T follicular helper cell (primary cell): ENCODE results near the gene LIPC.

ENCODE experiments used
- DNase-seq: peaks from one replicate; pipeline ENCODE4 v3.0.0-alpha.2; 2020; ENCODE audit warnings: low read depth

Gene LIPC

GRCh38 chr15:58538225-58538727 is 106.5 kb downstream of the LIPC start:
- DNase-seq: no peak

- no peak for DNase-seq
Measured at GRCh38 chr15:58538901-58539300, 107.1 kb downstream of the LIPC start.

GRCh38 chr15:58539548-58539947 is 107.8 kb downstream of the LIPC start:
- no peak for DNase-seq

DNA sequence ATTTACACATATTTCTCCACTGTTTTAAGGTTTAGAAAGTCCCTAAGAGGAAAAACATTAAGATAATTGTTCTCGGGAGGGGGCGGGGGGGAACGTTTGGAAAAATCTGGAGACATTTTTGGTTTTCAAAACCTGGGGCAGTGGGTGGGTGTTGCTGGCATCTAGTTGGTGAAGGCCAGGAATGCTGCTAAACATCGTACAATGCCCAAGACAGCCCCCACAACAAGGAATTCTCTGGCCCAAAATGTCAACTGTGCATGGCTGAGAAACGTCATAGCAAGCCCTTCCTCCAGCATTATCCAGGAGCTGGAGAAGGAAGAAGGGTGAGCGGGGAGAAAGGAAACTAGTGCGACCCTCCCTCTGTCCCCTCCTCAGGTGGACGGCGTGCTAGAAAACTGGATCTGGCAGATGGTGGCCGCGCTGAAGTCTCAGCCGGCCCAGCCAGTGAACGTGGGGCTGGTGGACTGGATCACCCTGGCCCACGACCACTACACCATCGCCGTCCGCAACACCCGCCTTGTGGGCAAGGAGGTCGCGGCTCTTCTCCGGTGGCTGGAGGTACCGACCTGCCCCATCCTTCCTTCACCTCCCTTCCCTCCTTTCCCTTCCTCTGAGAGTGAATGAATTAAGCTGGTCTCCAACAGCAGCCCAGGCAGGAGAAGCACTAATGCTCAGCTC is 109.8 kb downstream of the LIPC start:
- no peak for DNase-seq

GRCh38 chr15:58543664-58544335 is 112.0 kb downstream of the LIPC start:
- DNase-seq: no peak

DNA sequence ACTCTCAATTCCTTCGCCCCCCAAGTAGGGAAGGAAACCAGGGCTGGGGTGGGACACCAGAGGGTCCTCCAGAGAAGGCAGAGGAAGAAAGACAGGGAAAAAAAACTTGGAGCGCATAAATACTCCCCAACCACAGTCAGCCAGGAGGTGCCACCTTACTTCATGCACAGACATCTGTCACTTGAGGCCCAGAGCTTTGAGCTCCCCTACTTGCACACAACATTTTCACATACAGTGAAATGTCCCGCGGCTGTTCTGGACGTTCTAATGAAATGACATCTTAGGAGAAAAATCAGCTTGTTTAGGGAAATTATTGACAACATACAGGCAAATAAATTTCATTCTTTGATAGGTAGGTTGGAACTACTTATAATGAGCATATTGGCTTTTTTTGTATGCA is 113.0 kb downstream of the LIPC start:
- no peak for DNase-seq

DNA sequence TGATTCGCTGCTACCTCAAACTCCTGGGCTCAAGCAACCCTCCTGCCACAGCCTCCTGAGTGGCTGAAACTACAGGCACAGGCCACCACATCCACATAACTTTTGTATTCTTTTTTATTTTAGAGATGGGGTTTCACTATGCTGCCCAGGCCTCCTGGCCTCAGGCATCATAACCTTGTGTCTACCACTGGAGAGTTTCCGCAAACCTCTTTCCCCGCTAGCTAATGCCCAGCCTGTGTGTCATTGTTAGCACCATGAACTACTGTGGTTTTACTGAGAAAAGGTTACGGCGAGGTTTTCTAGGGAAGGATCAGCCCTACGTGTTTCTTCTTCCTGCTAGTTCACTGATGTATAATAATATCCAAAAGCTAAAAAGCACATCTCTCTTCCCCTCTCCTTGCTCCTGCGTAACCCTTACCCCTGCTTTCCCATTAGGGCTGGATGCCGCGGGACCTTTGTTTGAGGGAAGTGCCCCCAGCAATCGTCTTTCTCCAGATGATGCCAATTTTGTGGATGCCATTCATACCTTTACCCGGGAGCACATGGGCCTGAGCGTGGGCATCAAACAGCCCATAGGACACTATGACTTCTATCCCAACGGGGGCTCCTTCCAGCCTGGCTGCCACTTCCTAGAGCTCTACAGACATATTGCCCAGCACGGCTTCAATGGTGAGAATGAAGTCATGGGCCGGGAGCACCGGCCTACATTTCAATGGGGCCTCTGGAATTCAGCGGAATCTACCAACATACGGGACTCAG is 113.7 kb downstream of the LIPC start:
- DNase-seq: no peak

- no peak for DNase-seq
Measured at GRCh38 chr15:58546066-58546591, 114.3 kb downstream of the LIPC start.

GRCh38 chr15:58546635-58547627 is 115.1 kb downstream of the LIPC start:
- DNase-seq: no peak

- DNase-seq: no peak
Measured at GRCh38 chr15:58547628-58548307, 116.0 kb downstream of the LIPC start.

DNA sequence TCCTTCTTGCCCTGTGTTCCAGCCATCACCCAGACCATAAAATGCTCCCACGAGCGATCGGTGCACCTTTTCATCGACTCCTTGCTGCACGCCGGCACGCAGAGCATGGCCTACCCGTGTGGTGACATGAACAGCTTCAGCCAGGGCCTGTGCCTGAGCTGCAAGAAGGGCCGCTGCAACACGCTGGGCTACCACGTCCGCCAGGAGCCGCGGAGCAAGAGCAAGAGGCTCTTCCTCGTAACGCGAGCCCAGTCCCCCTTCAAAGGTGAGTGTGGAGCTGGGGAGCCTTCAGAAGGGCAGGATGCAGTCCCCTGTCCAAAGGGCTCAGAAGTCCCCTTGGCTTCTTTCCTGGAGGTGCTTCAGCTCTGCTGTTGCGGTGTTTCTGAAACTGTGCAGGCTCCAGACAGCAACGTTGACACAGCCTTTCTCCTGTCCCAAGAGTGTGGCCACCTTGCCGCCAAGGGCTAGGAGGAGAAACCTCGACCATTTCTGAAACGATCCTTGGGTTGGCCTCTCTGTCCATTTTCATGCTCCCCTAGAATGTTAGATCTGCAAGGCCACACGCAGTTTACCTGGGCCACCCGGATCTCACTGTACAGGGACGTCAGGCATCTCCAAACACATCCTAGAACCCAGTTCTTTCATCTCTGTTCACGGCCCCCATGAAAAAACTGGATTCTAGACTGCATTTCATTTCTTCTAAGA is 116.7 kb downstream of the LIPC start:
- no peak for DNase-seq

DNA sequence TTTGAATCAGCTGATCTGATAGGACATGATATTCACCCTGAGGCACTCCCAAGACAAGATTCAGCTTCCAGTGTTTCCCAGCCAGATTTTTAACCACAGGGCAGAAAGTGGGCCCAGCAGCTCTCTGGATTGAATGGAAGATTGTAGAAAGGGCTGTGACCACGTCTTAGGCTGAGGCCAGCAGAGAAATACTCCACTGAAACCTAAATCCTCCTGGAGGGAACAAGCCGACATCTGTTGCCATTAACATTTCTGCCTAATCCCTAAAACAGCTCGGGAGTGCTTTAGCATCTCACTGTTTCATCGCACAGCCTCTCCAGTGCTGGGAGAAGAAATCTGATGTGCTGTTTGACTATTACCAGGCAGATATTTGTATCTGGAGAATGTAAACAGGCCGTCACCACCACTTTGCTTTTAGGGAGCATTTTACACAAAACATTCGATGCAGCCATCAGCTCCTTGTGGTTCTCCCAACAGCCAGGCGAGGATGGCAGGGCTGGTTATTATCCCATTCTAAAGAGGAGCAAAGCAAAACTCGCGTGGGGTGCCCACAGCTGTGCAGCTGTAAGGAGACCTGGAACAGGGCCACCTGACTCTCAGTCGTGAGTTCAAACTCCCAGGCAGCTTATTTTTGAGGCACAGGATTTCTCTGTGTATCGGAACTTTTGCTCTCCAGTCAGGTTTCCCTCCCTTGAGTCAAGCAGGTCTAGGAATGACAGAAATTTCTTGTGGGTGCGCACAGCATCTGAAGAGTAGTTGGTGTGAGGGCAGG is 117.4 kb downstream of the LIPC start:
- DNase-seq: no peak

DNA sequence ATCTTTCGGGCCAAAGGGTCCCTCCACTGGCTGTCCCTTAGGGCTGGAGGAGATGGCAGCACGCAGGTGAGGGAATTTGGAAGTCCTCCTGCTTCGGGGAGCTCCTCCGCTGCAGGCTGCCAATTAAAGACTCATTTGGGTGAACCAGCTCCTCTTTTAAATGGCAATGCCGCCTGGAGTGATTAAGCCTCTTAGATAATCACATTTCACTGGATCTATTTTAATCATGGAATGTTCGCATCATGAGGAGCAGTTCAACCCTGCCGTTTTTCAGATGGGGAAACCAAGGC is 117.9 kb downstream of the LIPC start:
- no peak for DNase-seq

DNA sequence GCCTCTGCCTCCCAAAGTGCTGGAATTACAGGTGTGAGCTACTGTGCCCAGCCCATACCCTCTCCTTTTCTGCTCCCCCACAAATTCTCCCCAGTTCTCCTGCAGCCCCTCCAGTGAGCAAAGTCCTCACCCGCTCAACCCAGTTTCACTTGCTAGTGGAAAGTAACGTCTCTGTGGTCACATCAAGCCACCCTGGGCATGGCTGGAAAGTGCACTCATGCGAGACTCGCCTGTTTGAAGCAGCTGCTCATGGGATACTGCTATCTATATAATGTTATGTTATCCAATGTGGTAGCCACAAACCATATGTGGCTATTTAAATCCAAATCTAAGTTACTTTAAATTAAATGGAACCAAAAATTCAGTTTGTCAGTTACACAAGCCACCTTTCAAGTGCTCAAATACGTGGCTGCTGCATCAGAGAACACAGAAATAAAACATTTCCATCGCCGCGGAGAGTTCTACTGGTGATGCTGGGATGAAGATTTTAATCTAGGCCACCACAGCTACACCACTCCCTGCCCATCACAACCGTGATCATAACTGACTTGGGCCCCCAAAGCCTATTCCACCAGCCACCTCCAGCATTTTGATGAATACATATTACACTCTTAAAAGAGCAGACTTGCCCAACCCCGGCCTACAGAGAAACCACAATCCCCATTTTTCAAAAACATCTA is 119.4 kb downstream of the LIPC start:
- no peak for DNase-seq

GRCh38 chr15:58551764-58552504 is 120.1 kb downstream of the LIPC start:
- DNase-seq: no peak

DNA sequence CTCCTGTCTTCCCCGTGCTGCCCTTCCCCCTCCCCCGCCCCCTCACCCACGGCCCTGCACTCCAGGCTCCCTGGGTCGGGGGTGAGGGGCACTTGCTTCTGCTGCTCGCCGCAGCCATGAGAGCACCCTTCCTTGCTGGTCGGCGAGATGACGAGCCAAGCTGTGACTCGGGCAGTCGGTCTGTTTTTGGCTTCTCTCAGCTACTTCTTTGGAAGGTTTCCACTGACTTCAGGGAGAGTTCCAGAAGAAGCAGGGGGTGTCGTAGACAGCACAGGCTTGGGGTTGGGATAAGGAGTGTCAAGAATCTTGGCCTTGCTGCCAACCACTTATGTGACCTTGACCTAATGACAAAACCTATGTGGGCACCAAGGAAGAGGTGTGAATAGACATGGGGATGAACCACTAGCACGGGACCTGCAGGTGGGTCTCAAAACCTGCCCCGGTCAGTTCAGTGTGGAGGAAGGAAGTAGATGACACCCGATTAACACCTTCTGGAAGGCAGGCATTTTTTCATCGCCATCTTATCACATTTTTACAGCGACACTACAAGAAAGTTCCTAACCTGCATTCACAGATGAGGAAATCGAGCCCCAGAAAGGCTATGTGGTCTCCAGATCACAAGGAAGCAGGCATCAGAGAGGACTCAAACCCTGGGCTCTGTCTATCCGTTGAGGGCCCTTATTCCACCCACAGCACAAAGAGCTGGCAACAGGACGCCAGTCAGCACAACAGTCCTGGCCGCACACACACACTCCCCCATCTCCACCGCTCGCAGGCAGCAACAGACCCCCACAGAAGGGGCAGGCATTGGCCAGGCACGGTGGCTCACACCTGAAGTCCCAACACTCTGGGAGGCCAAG is 120.9 kb downstream of the LIPC start:
- DNase-seq: no peak

- DNase-seq: no peak
Measured at GRCh38 chr15:58553365-58553918, 121.7 kb downstream of the LIPC start.
